BLaER1 (cell line): ENCODE measurements around the gene FOXG1.

ENCODE experiments used
- H3K27ac ChIP-seq: shearing (Covaris generic); formaldehyde crosslinking; 2 replicates; pipeline ENCODE4 v1.8.1; 2022
- H3K27me3 ChIP-seq: shearing (Covaris generic); formaldehyde crosslinking; 2 replicates; pipeline ENCODE4 v1.8.1; 2022
- H3K36me3 ChIP-seq: shearing (Covaris generic); formaldehyde crosslinking; 2 replicates; pipeline ENCODE4 v1.8.1; 2022
- H3K4me1 ChIP-seq: shearing (Covaris generic); formaldehyde crosslinking; 2 replicates; pipeline ENCODE4 v1.8.1; 2022
- H3K4me2 ChIP-seq: shearing (Covaris generic); formaldehyde crosslinking; 2 replicates; pipeline ENCODE4 v1.8.1; 2022
- H3K4me3 ChIP-seq: shearing (Covaris generic); formaldehyde crosslinking; 2 replicates; pipeline ENCODE4 v1.8.1; 2022
- H3K9ac ChIP-seq: shearing (Covaris generic); formaldehyde crosslinking; 2 replicates; pipeline ENCODE4 v1.8.1; 2022
- H3K9me3 ChIP-seq: shearing (Covaris generic); formaldehyde crosslinking; 2 replicates; pipeline ENCODE4 v1.8.1; 2022
- H4K20me1 ChIP-seq: shearing (Covaris generic); formaldehyde crosslinking; 2 replicates; pipeline ENCODE4 v1.8.1; 2022
- Cebpa-rat ChIP-seq: shearing (Covaris generic); IDR thresholded peaks from 2 replicates; pipeline ENCODE4 v1.8.1; 2022

FOXG1 gene

GRCh38 chr14:28766469-28766955 lies at the start of gene FOXG1:
FOXG1 (plus strand) TSS chr14:28766787; CDS start chr14:28767280, 493 bp downstream.
- Histone ChIP-seq H3K9me3 (peaks cover 30% of the 10 kb centered on the region), H3K4me3 (no peak within 1 kb of the TSS), H3K27ac (no peak within 1 kb of the TSS), H4K20me1 (no peaks in the 10 kb centered on the region), H3K4me1 (no peaks in the 10 kb centered on the region), H3K36me3 (no peaks in the 10 kb centered on the region), H3K9ac (no peak within 1 kb of the TSS), H3K4me2 (no peak within 1 kb of the TSS), H3K27me3 (peaks cover 54% of the 10 kb centered on the region)
- no peak for TF ChIP-seq Cebpa-rat

- Histone ChIP-seq H3K9me3 (no peaks in the 10 kb centered on the region), H4K20me1 (no peaks in the 10 kb centered on the region), H3K4me1 (no peaks in the 10 kb centered on the region), H3K4me2 (no peak overlapping the region), H3K36me3 (no peaks in the 10 kb centered on the region), H3K27ac (no peak overlapping the region), H3K9ac (no peak overlapping the region), H3K4me3 (no peak overlapping the region), H3K27me3 (no peaks in the 10 kb centered on the region)
- TF ChIP-seq Cebpa-rat, result no peak
These were observed 47.5 kb upstream of the FOXG1 start for GRCh38 chr14:28719130-28719529.

- no peak overlapping the region for H3K9ac ChIP-seq
- no peak overlapping the region for H3K4me3 ChIP-seq
- no peak overlapping the region for H3K4me2 ChIP-seq
- no peaks in the 10 kb centered on the region for H3K27me3 ChIP-seq
- no peaks in the 10 kb centered on the region for H3K4me1 ChIP-seq
- no peaks in the 10 kb centered on the region for H4K20me1 ChIP-seq
- no peak for TF ChIP-seq Cebpa-rat
- no peaks in the 10 kb centered on the region for H3K36me3 ChIP-seq
- H3K9me3 ChIP-seq, result no peaks in the 10 kb centered on the region
- H3K27ac ChIP-seq, result no peak overlapping the region
These were observed 35.2 kb upstream of the FOXG1 start for GRCh38 chr14:28731358-28731757.

- no peak for TF ChIP-seq Cebpa-rat
- Histone ChIP-seq H3K9ac (no peak overlapping the region), H3K4me3 (no peak overlapping the region), H3K36me3 (no peaks in the 10 kb centered on the region), H3K4me1 (no peaks in the 10 kb centered on the region), H3K27ac (no peak overlapping the region), H3K27me3 (no peaks in the 10 kb centered on the region), H3K4me2 (no peak overlapping the region), H3K9me3 (no peaks in the 10 kb centered on the region), H4K20me1 (no peaks in the 10 kb centered on the region)
These were observed 24.3 kb upstream of the FOXG1 start for GRCh38 chr14:28742171-28742846.

- Histone ChIP-seq H3K27ac (no peak overlapping the region), H3K27me3 (no peaks in the 10 kb centered on the region), H3K36me3 (no peaks in the 10 kb centered on the region), H3K4me1 (no peaks in the 10 kb centered on the region), H4K20me1 (no peaks in the 10 kb centered on the region), H3K9ac (no peak overlapping the region), H3K4me3 (no peak overlapping the region), H3K4me2 (no peak overlapping the region), H3K9me3 (no peaks in the 10 kb centered on the region)
- no peak for TF ChIP-seq Cebpa-rat
These were observed 22.5 kb upstream of the FOXG1 start for GRCh38 chr14:28744126-28744525.

GRCh38 chr14:28745176-28745575 lies 21.4 kb upstream of the FOXG1 start:
- Histone ChIP-seq H3K4me3 (no peak overlapping the region), H3K4me1 (no peaks in the 10 kb centered on the region), H4K20me1 (no peaks in the 10 kb centered on the region), H3K9me3 (no peaks in the 10 kb centered on the region), H3K27me3 (no peaks in the 10 kb centered on the region), H3K4me2 (no peak overlapping the region), H3K27ac (no peak overlapping the region), H3K9ac (no peak overlapping the region), H3K36me3 (no peaks in the 10 kb centered on the region)
- no peak for TF ChIP-seq Cebpa-rat

GRCh38 chr14:28746247-28746646 lies 20.3 kb upstream of the FOXG1 start:
- Histone ChIP-seq H3K4me1 (no peaks in the 10 kb centered on the region), H3K4me3 (no peak overlapping the region), H3K27ac (no peak overlapping the region), H3K9me3 (no peaks in the 10 kb centered on the region), H3K27me3 (no peaks in the 10 kb centered on the region), H3K36me3 (no peaks in the 10 kb centered on the region), H3K4me2 (no peak overlapping the region), H3K9ac (no peak overlapping the region), H4K20me1 (no peaks in the 10 kb centered on the region)
- no peak for TF ChIP-seq Cebpa-rat

- no peaks in the 10 kb centered on the region; the same call in 1 of the 2 replicates for H3K9me3 ChIP-seq
- no peaks in the 10 kb centered on the region for H3K4me1 ChIP-seq
- no peak overlapping the region for H3K4me3 ChIP-seq
- no peaks in the 10 kb centered on the region for H3K36me3 ChIP-seq
- no peak overlapping the region for H3K27ac ChIP-seq
- peaks cover 22% of the 10 kb centered on the region for H3K27me3 ChIP-seq
- no peak overlapping the region for H3K4me2 ChIP-seq
- H3K9ac ChIP-seq, result no peak overlapping the region
- peaks cover 16% of the 10 kb centered on the region; the same call in 1 of the 2 replicates for H4K20me1 ChIP-seq
- TF ChIP-seq Cebpa-rat, result no peak
These were observed 15.0 kb upstream of the FOXG1 start for GRCh38 chr14:28751467-28752058.

GRCh38 chr14:28754209-28754985 lies 12.2 kb upstream of the FOXG1 start:
- H3K4me3 ChIP-seq, result no peak overlapping the region
- H3K27me3 ChIP-seq, result peaks cover 50% of the 10 kb centered on the region
- no peak overlapping the region for H3K9ac ChIP-seq
- no peak overlapping the region for H3K4me2 ChIP-seq
- peaks cover 16% of the 10 kb centered on the region; the same call in 1 of the 2 replicates for H3K9me3 ChIP-seq
- no peaks in the 10 kb centered on the region for H3K36me3 ChIP-seq
- no peaks in the 10 kb centered on the region for H3K4me1 ChIP-seq
- no peak for TF ChIP-seq Cebpa-rat
- H4K20me1 ChIP-seq, result peaks cover 16% of the 10 kb centered on the region; the same call in 1 of the 2 replicates
- H3K27ac ChIP-seq, result no peak overlapping the region
